H1 (cell line): ENCODE data around the gene DCP1B.

Source experiments
- CEBPB ChIP-seq: IDR thresholded peaks from 2 replicates; pipeline ENCODE4 v1.6.1; 2012; ENCODE audit warnings: low read depth, low read length
- CHD2 ChIP-seq: IDR thresholded peaks from 2 replicates; pipeline ENCODE4 v1.6.1; 2012; ENCODE audit warnings: low read length, improper control_type of control experiment
- CREB1 ChIP-seq: IDR thresholded peaks from 2 replicates; pipeline ENCODE4 v1.6.1; 2012; ENCODE audit warnings: inconsistent platforms
- EZH2 ChIP-seq: fragments of 200-600 bp; sonication (generic); IDR thresholded peaks from 2 replicates; pipeline ENCODE4 v1.7.1; 2012; ENCODE audit warnings: low read depth, mild to moderate bottlenecking, moderate library complexity, low read length, inconsistent platforms; ENCODE audit not compliant: severe bottlenecking
- POLR2A ChIP-seq, 2 experiments: IDR thresholded peaks; 1 replicate in 1 of 2; 2 replicates in 1 of 2; pipeline ENCODE4 v1.6.1; 2011; ENCODE audit warnings: low read depth in 2 of 2, low read length in 2 of 2, mild to moderate bottlenecking in 2 of 2; ENCODE audit errors: control extremely low read depth in 1 of 2
- POLR2AphosphoS5 ChIP-seq: IDR thresholded peaks from 2 replicates; pipeline ENCODE4 v1.6.1; 2011; ENCODE audit warnings: low read depth, low read length
- RFX5 ChIP-seq: IDR thresholded peaks from 2 replicates; pipeline ENCODE4 v1.6.1; 2011; ENCODE audit warnings: low read depth, low read length, improper control_type of control experiment, borderline replicate concordance
- RXRA ChIP-seq: IDR thresholded peaks from 2 replicates; pipeline ENCODE4 v1.6.1; 2011; ENCODE audit warnings: low read depth, mild to moderate bottlenecking, low read length, moderate library complexity; ENCODE audit not compliant: insufficient read depth
- SP1 ChIP-seq: IDR thresholded peaks from 2 replicates; pipeline ENCODE4 v1.6.1; 2011; ENCODE audit warnings: low read depth, low read length
- TEAD4 ChIP-seq: IDR thresholded peaks from 2 replicates; pipeline ENCODE4 v1.6.1; 2012; ENCODE audit warnings: low read depth, low read length, inconsistent platforms, mixed read lengths
- TF ChIP-seq, protein P1 (sequence below), 3 experiments: IDR thresholded peaks; 1 replicate in 2 of 3; 2 replicates in 1 of 3; pipeline versions ENCODE4 v1.5.1 to v1.6.1; 2011; ENCODE audit warnings: low read length in 3 of 3, mild to moderate bottlenecking in 3 of 3, inconsistent platforms in 2 of 3, low read depth in 1 of 3, moderate library complexity in 1 of 3; ENCODE audit not compliant: insufficient read depth in 1 of 3; ENCODE audit errors: control extremely low read depth in 1 of 3
- TF ChIP-seq, protein P2 (sequence below): IDR thresholded peaks from 2 replicates; pipeline ENCODE4 v1.6.1; 2011; ENCODE audit warnings: low read depth, mild to moderate bottlenecking, low read length; ENCODE audit not compliant: insufficient read depth
- TF ChIP-seq, protein P3 (sequence below): IDR thresholded peaks from 2 replicates; pipeline ENCODE4 v1.6.1; 2012; ENCODE audit warnings: inconsistent platforms

DNA sequence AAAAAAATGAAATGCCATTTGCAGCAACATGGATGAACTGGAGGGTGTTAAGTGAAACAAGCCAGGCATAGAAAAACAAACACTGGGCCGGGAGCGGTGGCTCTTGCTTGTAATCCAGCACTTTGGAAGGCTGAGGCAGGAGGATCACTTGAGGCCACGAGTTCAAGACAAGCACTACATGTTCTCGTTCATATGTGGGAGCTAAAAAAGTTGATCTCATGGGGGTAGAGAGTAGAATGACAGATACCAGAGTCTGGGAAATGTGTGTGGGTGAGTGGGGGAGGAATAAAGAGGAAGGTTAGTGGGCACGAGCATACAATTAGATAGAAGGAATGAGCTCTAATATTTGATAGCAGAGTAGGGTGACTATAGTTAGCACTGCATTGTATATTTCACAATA is 107.3 kb downstream of the DCP1B start:
- TF ChIP-seq, protein P1, sequence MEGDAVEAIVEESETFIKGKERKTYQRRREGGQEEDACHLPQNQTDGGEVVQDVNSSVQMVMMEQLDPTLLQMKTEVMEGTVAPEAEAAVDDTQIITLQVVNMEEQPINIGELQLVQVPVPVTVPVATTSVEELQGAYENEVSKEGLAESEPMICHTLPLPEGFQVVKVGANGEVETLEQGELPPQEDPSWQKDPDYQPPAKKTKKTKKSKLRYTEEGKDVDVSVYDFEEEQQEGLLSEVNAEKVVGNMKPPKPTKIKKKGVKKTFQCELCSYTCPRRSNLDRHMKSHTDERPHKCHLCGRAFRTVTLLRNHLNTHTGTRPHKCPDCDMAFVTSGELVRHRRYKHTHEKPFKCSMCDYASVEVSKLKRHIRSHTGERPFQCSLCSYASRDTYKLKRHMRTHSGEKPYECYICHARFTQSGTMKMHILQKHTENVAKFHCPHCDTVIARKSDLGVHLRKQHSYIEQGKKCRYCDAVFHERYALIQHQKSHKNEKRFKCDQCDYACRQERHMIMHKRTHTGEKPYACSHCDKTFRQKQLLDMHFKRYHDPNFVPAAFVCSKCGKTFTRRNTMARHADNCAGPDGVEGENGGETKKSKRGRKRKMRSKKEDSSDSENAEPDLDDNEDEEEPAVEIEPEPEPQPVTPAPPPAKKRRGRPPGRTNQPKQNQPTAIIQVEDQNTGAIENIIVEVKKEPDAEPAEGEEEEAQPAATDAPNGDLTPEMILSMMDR (IDR thresholded peaks at IDR 0.05; ENCODE audit: control extremely low read depth in 1 of 3, insufficient read depth in 1 of 3, low read depth in 1 of 3, low read length in 3 of 3), result no peak
- TF ChIP-seq CREB1 (no peak), POLR2AphosphoS5 (no peak), RFX5 (no peak), TEAD4 (no peak), SP1 (no peak), EZH2 (no peak), CHD2 (no peak), RXRA (no peak), POLR2A (IDR thresholded peaks at IDR 0.05; ENCODE audit: control extremely low read depth in 1 of 2, low read depth in 2 of 2, low read length in 2 of 2) (no peak), CEBPB (no peak)
- TF ChIP-seq, protein P2, sequence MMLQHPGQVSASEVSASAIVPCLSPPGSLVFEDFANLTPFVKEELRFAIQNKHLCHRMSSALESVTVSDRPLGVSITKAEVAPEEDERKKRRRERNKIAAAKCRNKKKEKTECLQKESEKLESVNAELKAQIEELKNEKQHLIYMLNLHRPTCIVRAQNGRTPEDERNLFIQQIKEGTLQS, result no peak
- TF ChIP-seq, protein P3, sequence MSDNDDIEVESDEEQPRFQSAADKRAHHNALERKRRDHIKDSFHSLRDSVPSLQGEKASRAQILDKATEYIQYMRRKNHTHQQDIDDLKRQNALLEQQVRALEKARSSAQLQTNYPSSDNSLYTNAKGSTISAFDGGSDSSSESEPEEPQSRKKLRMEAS, result no peak
